ENCODE data around the gene CCDC90B.

The CCDC90B gene

DNA sequence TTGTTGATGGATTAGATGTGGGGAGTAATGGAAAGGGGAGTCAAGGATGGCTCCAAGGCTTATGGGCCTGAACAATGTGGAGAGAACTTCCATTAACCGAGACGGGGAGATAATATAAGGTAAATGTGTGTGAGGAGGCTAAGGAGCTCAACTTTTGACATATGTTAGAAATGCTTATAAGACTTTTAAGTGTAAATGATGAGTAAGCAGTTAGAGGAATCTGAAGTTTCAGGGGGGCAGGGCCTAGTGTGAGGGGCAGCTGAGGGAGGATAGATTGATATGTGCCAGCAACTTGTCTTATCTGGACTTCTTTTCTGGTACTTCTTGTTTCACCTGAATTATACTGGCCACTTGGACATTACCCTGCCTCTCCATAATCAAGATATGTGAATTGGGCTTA is 62.7 kb downstream of the CCDC90B start:
- DNase-seq = no peak

DNA sequence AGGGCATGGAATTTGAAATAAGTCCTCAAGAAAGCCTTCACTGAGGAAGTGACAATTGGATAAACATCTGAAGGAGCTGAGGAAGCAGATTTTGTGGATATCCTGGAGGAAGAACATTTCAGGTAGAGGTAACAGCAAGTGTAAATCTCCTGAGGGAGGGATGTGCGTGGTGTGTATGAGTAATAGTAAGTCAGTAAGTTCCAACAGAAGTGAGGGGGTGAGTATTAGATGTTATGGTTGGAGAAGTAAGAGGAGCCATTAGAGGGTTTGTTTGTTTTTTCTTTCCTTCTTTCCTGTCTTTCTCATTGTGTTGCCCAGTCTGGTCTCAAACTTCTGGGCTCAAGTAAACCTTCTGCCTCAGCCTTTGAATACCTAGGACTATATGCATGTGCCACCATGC is 63.7 kb downstream of the CCDC90B start:
- DNase-seq = no peak

GRCh38 chr11:83221694-83222093 is 64.5 kb downstream of the CCDC90B start:
- no peak for DNase-seq

DNA sequence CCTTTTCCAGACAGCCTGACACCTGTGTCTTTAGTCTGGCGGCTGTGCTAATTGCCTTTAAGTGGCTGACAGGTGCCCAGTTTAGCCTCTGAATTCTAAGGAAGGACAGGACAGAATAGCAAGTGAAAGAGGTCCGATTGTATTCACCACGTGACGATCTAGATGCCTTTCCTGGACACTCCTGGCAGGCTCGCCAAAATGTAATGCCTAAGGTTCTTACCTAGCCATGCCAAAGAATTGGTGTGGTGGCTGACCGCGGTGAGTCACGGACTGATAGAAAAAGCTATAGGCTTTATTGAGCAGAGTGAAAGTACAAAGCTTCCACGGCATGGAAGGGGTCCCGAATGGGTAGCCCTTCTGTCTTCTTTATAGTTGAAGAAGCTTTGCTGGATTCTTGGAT is 65.9 kb downstream of the CCDC90B start:
- DNase-seq = no peak

DNA sequence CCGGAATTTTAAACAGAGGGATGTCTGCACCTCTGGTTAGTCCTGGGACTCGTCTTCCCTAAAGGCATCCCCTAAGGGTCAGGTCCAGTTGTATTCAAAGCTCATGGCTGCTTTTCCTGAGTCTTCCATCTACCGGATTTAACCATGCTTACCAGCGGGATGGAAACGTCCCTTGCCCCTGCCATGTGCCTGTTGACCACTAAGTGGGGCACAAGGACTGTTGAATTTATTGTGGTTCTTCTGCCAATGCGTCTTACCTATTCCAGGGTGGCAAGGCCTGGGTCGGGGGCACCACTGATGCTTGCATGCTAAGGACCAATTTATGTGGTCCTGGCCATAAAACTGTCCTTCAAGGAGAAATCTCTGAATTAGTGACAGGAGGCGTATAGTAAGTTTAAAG is 67.1 kb downstream of the CCDC90B start:
- DNase-seq = no peak

Data from suppressor macrophage (primary cell).